MM.1S (cell line): ENCODE measurements around the gene TTL.
"Not testable (repeated sequence)": the region's sequence is repeated elsewhere in the genome, so short reads cannot be mapped to it uniquely, and the experiment has no call there.

ENCODE experiments used
- EZH2 ChIP-seq: fragments of 300-600 bp; sonication (generic); optimal IDR thresholded peaks from 2 replicates; pipeline ENCODE3; 2017; ENCODE audit warnings: low read depth, mild to moderate bottlenecking, antibody characterized with exemption, low read length, mixed read lengths
- TF ChIP-seq, protein P1 (sequence below): fragments of 300-600 bp; sonication (generic); IDR thresholded peaks from 2 replicates; pipeline ENCODE4 v1.5.1; 2016; ENCODE audit warnings: antibody characterized with exemption, low read length, mixed read lengths

DNA sequence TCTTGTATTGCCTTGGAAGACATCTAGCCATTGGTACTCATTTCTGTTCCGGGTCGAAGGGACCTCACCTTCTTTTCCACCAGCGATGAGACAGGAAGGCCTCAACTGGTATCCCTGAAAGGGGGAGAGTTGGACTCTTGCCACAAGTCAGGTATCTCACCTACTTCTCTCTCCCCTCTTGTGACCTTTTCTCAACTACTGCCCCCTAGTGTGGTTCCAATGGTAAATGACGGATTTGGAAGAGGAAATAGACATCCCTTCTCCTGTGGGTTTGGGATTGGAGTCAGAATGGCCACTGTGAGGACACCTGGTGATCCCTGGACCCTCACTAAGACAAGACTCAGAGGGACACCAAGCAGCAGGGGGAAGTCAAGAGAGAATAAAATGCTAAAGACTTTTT lies 13.9 kb downstream of the TTL start:
- TF ChIP-seq, protein P1, sequence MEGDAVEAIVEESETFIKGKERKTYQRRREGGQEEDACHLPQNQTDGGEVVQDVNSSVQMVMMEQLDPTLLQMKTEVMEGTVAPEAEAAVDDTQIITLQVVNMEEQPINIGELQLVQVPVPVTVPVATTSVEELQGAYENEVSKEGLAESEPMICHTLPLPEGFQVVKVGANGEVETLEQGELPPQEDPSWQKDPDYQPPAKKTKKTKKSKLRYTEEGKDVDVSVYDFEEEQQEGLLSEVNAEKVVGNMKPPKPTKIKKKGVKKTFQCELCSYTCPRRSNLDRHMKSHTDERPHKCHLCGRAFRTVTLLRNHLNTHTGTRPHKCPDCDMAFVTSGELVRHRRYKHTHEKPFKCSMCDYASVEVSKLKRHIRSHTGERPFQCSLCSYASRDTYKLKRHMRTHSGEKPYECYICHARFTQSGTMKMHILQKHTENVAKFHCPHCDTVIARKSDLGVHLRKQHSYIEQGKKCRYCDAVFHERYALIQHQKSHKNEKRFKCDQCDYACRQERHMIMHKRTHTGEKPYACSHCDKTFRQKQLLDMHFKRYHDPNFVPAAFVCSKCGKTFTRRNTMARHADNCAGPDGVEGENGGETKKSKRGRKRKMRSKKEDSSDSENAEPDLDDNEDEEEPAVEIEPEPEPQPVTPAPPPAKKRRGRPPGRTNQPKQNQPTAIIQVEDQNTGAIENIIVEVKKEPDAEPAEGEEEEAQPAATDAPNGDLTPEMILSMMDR, result not testable (repeated sequence)
- not testable (repeated sequence) for TF ChIP-seq EZH2
